GM18870 (cell line): ENCODE measurements around the gene RBKS.
A peak's percentile ranks its signal among the peaks of the same experiment; 100 is the strongest.

ENCODE experiments used
- ATAC-seq: cut with Tn5 transposase; IDR thresholded peaks from one replicate; pipeline ENCODE4 v1.9.1; 2021; ENCODE audit warnings: moderate library complexity; ENCODE audit not compliant: unreplicated experiment

Gene RBKS

DNA sequence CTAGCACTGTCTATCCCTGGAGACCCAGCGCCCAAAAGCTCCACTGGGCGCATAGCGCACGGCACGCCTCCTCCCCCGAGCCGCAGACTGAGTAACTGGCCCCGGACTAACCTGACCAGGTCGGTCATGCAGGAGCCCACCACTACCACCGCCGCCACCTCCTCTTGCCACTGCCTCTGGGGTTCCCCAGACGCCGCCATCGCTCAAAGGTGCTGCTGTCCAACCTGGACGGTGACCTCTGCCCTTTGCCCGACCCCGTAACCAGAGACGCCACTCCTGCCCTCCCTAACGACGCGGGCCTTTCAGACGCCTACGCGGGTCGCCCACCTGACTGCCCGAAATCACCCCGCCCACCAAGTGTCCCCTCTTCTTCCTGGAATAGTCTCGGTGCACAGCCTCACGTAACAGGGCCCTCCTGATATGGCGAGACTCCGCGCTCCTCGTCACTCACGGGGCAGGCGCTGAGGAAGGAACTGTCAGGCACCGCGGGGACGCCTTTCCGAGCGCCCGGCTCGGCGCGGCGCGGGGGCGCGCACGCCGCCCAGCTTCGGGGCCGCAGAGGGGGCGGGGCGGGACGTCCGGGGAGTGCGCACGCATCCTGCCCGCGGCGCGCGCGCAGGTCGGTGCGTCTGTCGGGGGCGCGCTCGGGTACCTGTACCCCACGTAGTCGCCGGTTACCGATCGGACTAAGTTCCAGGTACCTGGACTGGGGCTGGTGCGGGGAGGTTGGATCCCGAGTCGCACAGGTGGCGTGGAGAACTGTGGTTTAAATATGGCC, at the start of gene RBKS, which contains the start of gene BABAM2:
RBKS (minus strand) TSS at position 242 of the 778 bp plus-strand sequence; CDS start at position 200, 42 bp downstream.
BABAM2 (plus strand) TSS at position 584 of the 778 bp plus-strand sequence. CDS start 3,828 bp downstream, outside the sequence.
- ATAC-seq: peak; percentile 62

DNA sequence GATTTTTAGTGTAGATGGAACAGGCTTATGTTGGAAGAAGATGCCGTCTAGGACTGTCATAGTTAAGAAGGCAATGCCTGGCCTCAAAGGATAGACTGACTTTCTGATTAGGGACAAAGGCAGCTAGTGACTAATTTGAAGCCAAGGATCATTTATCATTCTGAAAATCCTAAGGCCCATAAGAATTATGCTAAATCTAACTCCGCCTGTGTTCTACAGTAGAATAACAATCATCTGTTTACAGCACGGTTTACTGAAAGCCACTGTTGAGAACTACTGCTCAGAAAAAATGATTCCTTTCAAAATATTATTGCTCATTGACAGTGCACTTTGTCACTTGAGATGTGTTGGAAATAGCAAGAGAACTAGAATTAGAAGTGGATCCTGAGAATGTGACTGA, 44.8 kb upstream of the RBKS start:
- ATAC-seq: no peak

DNA sequence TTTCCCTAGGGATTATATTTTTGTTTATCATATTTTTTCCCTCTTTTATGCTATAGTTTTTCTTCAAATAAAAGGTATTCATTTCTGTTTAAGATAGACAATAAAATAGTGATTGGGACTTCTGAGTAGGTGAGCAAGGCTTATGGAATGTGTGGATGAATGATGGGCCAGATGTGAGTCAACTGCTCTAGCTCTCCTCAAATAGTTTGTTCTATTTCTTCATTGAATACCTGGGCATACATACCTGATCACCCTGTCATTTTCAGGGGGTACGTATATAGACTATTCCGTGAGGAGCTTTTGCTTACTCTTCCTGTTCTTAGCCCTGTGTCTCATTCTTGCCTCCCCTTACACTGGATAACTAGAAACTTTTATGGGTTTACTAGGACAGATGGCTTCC, 42.2 kb upstream of the RBKS start:
- no peak for ATAC-seq

DNA sequence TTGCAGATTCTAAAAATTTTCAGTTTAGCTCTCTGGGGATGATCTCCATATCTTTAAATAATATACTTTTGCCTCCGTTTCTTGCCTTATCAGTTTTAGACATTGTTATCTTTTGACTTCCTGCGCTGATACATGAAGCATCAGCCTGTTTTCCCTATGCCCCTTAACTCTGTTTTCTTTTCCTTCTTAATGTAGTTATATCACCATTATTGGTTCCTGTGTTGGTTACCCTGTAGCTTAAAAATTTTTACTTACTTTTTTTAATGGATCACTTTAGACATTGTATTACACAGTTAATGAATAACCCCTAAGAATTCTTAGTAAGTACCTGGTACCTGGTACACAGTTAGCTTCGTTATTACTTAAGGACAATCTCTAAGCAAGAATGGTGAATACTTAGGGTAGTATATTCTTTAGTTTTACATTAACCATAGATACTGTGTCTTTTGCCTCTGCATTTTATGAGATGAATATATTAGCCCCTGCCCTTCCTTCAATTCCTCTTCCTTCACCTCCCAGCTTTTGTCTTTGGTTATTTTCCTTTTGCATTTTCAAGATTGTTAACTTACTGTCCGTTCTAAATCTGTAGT, 41.3 kb upstream of the RBKS start:
- no peak for ATAC-seq

DNA sequence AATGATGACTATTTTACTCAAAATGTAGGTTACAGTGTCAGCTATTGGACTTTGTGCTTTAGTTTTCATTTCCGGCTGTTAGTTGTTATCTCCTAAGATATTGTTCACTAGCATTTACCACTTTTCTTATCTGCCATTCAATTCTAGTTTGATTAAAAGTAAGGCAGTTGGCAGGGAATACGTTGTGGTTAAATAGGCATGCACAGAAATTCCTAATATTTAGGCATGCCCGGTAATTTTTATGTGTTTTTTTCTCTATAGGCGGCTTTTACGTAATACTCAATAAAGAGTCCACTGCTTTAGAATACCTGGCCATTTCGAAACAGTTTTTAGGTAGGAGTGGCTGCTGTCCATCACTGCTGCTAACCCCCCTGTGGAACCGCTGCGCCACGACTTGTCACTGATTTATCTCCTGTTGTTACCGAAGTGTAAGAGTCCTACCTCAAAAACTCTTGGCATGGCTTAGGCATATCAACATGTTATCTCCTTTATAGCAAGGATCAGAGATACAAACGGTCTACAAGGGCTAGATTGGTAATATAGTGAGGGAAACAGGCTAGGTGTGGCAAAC, 39.8 kb upstream of the RBKS start:
- ATAC-seq: no peak

DNA sequence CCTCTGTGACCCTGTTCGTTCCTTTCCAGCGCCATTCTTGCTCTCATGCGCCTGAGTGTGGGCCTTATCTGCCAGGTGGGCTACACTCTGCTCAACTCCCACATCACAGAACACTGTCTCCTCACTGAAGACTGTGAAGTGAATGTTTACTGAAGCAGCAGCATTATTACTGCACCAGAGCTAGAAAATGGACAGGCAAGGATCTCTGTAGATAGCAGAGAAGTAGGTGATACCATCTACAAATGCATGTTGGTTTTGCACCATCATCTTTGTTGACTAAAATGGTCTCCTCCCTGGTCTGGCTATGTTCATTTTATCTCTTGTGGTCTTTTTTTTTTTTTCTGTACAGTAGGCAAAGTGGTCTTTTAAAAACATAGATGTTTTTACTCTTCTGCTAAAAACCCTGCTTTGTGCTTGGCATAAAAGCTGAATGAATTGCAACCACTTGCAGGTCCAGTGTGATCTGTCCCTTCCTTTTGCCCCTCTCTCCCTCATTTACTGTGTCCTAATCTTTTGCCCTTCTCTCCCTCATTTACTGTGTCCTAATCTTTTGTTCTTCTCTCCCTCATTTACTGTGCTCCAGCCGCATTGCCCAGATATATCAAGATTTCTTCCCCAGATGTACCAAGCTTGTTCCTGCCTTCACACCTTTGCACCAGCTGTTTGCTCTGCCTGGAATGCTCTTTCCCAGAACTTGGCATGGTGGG, 35.7 kb upstream of the RBKS start:
- no peak for ATAC-seq

DNA sequence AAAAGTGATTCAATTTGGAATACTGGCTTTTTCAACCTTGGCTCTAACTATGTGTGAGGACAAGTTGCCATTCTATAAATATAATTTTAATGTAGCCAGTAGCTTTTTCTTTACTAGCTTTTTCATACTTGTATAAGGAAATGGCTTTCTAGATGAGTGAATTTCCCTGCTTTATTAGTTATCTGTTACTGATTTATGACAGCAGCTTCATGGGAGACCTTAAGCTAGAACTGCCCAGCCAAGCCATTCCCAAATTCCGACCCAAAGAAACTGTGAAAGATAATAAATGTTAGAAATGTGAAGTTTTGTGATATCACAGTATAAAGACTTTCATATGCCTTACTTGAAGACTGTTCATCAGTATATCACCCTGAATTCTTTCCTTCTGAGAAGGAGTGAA, 32.7 kb upstream of the RBKS start:
- ATAC-seq: no peak

DNA sequence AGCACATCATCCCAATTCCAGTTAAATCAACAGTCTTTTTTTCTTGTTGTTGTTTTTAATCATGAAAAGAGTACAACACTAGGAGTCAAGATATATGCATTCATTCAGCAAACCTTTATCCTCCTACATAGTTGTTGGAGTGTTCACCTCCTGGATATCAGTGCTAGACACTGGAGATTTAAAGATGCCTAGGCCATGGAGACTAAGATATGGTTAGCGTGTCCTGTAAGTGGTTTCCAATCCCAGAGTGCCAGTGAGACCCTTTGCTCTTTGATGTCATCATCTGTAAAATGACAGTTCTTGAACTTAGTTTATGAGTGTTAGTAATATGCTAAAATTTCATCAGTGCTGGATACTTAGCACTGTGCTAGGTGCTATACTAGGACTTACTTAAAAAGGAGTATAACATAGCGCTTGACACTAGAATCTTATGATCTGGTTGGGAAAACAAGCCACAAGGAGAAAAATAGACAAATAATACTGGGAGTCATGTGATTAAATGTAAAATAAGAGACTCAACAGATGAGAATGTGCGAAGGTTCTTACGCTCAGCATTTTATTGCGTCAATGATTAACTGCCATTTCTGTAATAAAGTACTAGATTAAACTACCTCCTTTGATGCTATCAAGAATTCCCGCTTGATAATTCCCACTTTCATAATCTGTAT, 31.8 kb upstream of the RBKS start:
- ATAC-seq: no peak

DNA sequence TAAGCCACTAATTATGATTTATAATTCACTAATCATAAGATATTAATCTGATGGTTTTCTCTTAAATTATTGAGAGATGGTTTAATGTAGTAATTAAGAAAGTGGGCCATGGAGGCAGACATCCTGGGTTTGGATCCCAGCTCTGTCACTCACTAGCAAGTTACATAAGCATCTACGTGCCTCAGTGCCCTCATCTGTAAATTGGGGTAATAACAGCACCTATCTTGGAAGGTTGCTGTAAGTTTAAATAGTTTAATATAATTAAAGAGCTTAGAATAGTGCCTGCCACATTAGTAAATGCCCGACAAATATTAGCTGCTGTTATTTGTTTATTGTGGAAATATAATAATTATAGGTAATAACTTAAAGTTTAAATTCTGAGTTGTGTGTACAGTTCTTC, 31.2 kb upstream of the RBKS start:
- ATAC-seq: no peak

DNA sequence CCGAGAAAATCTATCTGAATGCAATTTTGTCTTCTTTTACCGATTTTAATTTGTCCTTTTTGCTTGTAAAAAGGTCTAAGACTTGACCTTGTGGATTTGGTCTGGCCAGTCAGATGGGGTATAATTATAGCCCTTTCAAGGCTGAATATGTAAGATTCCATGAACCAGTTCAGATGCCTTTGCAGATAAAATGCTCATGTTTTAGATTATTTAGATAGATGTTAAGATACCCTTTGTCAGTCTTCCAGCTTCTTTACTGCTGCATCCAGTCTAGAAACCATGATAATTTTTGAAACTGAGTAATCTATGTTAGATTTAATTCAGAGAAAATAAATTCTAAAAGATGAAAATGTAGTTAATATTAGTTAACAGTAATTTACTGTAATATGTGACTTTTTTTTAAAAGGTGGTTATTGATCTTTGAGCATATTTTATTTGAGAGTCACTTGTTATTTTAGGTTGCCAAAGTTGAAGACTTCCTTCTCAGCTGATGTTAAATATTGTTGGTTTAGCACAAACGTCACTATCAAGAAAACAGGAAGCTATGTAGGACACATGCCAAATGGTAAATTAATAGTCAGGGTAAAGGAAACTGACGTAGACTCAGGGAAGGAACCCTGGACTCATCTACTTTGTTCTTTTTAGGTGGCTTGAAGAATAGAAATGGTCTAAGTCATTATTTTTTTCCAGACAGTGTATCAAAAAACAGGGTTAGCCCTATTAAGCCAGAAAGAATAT, 30.1 kb upstream of the RBKS start:
- ATAC-seq: no peak

DNA sequence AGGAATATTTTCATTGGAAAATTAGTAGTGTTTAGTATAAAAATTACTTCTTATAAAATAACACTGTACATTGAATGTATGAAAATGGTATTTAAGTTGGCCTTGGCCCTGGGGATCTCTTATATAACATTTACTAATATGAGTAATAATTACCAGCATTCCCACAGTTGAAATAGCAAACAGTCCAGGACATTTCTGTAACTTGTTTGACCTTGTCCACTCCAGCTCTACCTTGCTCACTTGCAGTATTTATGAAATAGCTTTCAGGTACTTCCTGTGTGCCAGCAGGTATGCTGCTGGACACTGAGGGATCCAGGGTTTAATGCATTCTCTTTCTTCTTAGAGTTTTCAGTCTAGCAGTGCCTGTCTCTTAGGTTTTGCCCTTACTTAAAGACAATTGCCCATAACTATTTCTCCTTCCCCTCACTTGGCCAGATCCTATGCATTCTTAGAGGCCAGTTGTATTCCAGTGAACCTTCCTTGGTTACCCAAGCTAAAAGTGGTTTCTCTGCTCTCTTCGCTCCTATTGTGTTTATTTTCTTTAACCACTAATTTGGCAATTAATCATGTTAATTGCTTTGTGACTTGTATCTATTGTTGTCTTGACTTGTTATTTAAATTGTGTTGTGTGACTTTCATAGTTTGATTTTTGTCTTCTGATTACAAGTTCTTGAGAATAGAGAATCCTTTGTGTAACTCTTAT, 26.3 kb upstream of the RBKS start:
- ATAC-seq: no peak

DNA sequence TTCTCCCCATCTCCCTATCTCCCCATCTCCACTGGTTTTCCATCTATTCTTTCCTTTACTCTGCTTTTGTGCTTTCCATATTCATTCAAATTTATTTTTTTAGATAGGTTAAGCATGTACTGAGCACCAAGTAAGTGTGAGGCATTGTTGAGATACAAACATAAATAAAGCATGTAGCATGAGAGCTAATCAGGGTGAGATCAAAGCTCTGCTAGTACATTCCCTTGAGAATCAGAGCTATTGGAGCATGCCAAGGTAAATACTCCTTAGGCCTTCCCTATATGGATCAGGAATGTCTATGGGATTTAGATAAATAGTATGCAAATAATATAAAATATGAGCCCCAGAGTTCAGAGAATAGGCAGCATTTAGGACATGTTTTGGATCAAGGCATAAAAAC, 25.7 kb upstream of the RBKS start:
- no peak for ATAC-seq

DNA sequence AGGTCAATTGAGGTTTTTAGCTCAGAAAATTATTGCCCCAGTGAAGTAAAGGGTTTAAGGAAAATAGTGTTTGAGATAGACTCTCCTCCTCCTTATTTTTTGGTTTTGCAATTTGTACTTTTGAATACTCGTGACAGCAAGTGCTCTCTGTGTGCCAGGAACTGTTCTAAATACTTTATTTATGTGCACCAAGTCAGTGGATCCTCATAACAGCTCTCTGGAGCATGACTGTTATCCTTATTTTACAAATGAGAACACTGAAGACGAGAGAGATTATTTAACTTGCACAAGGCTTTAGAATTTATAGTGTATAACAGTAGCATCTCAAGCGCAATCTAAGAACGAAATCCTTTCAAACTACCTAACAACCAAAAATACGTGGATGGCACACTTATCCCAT, 25.0 kb upstream of the RBKS start:
- ATAC-seq: no peak

DNA sequence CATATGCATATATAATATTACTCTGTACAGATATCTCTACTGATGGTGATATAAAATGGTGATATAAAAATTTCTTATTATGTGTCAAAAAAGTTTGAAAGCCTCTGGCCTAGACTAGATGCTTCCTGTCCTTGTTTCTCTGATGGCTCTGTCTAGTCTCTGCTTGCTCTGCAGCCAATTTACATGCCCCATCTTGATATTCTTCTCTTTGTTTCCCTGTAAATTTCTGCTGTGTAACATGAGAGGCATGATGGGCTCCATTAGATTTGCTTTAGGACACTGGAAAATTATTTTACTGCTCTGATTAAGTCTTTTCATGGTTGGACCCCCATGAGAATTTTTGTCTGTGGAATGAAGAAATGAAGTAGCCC, 24.6 kb upstream of the RBKS start:
- ATAC-seq: no peak

DNA sequence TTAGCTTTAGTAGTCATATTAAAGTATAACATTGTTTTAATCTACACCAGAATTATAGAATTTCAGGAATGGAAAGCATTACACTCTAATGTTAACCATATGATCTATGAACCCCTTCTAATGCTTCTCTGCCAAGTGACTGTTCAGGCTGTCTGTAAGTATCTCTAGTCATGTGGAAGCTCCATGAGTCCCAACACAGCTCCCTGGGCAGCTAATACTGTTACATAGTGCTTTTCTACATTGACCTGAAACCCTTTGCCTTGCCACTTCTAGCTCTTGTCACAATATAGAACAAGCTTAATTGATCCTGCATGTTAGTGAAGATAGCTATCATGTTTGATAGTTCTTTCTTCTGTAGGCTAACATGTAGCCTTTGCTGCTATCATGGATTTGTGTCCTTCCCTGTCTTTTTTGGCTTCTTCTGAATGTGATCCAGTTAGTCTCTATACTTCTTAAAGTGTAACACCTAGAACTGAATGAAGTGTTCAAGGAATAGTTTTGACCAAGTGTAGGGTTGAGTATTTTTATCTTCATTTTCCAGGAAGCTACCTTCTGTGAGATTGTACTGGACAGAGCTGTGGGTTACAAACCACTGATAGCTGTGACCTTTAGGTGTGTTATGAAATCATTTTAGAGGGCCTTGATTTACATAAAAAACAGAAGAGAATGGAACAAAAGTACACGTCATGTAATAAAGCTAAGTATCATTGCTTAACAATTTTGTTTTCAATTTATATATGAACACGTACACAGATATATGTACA, 24.0 kb upstream of the RBKS start:
- no peak for ATAC-seq

DNA sequence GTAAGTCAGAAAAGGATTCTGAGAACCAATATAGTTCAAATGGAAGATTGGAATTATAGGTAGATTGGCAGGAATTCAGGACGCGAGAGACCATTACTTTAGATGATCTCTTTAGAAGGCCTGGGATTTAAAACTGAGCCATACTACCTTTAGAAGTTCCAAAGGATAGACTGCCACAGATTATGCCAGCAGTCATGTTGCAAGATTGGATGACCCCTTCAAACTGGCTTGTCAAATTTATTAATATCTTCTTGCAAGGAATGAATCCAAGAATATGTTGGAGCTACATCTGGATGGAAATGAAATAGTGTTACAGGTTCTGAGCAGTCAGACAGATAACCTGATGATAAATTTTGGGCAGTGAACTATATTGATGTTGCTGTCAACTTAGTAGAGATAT, 22.3 kb upstream of the RBKS start:
- ATAC-seq: no peak

DNA sequence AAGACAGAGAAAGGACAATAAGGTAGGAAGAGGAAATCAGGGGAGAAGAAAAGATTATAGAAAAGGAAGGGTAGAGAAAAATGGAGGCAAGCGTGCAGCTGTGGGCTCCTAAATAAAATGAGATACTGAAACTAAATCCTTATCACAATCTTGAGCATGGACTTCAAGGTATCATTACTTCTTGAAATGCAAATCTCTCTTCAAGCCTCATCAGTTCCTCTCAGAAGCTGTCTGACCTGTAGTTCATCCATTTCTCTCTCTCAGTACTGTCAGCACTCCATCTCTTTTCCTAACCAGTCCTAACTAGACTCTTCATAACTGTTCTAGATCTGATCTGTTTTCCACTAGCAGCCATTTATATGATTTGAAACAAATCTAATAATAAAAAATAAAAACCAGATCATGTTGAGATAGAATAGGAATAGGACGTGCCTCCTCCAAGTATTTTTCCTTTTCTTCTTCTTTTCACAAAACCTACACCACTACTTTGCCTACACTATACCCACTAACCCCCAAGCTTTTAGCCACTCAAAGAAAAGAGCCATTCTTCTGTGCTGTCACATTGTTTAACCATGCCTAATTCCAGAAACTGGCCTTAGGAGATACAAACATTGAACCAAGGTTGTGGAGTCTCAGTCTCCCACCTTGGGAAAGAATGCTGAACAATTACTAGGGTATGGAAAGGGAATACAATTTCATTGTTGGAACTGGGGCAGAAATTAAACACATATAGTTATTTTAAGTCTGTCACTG, 21.4 kb upstream of the RBKS start:
- ATAC-seq: no peak

DNA sequence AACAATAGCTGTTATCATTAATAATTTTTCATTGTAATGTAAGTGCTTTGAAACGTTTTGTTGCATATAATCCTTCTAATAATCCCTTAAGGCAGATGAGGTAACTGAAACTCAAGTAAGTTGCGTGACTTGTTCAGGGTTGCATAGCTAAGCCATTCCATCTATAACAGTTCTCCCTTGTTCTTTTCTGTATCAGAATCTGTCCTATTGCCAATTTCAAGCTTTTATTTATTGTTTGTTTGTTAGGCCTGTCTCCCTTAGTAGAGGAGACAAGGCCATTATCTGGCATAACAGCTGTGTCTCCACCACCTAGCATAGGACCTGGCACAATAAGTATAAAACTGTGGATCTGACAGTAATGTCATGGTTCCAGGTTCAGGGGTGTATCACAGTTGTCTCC, 19.7 kb upstream of the RBKS start:
- no peak for ATAC-seq
